Measurements from ENCODE around the gene HMG20A.
"Not testable (repeated sequence)": the region's sequence is repeated elsewhere in the genome, so short reads cannot be mapped to it uniquely, and the experiment has no call there.

Gene HMG20A

GRCh38 chr15:77420610-77421369, at the start of gene HMG20A:
Gene HMG20A, plus strand, starts transcription at chr15:77420888. Its CDS starts 37,520 bp downstream, at chr15:77458408.
- DNase-seq: peak; percentile 91

- no peak for DNase-seq
These were observed 48.7 kb upstream of the HMG20A start for GRCh38 chr15:77371850-77372563.

GRCh38 chr15:77373441-77373840, 47.2 kb upstream of the HMG20A start:
- no peak for DNase-seq

- DNase-seq: no peak
These were observed 45.6 kb upstream of the HMG20A start for GRCh38 chr15:77375133-77375532.

- no peak for DNase-seq
These were observed 43.9 kb upstream of the HMG20A start for GRCh38 chr15:77376770-77377169.

- DNase-seq: no peak
These were observed 40.7 kb upstream of the HMG20A start for GRCh38 chr15:77380033-77380432.

- DNase-seq: no peak
These were observed 36.6 kb upstream of the HMG20A start for GRCh38 chr15:77384086-77384485.

GRCh38 chr15:77384589-77385359, 35.9 kb upstream of the HMG20A start:
- DNase-seq: no peak

GRCh38 chr15:77386626-77387025, 34.1 kb upstream of the HMG20A start:
- DNase-seq: no peak

GRCh38 chr15:77387365-77388105, 33.2 kb upstream of the HMG20A start:
- no peak for DNase-seq

- no peak for DNase-seq
These were observed 29.2 kb upstream of the HMG20A start for GRCh38 chr15:77391372-77391951.

GRCh38 chr15:77392762-77393470, 27.8 kb upstream of the HMG20A start:
- DNase-seq: no peak

- DNase-seq: no peak
These were observed 27.2 kb upstream of the HMG20A start for GRCh38 chr15:77393471-77393840.

GRCh38 chr15:77395013-77395774, 25.5 kb upstream of the HMG20A start:
- no peak for DNase-seq

GRCh38 chr15:77396692-77397091, 24.0 kb upstream of the HMG20A start:
- DNase-seq: no peak

- no peak for DNase-seq
These were observed 21.8 kb upstream of the HMG20A start for GRCh38 chr15:77398927-77399326.

- DNase-seq: no peak
These were observed 20.4 kb upstream of the HMG20A start for GRCh38 chr15:77400258-77400657.

- DNase-seq: no peak
These were observed 17.8 kb upstream of the HMG20A start for GRCh38 chr15:77402740-77403379.

GRCh38 chr15:77406173-77406759, 14.4 kb upstream of the HMG20A start:
- not testable (repeated sequence) for DNase-seq

- no peak for DNase-seq
These were observed 13.8 kb upstream of the HMG20A start for GRCh38 chr15:77406846-77407245.

Data from NCI-H82 (cell line).